SK-MEL-5 (cell line): ENCODE results near the gene PRCC. TPM values are rescaled to one million over a fixed set of nuclear protein-coding genes. Genes with fewer than 3 reads are reported as not detected.

Source experiments
- DNase-seq: peaks from one replicate; pipeline ENCODE4 v3.0.0-alpha.2; 2016; ENCODE audit warnings: low read depth, low spot score
- in situ Hi-C: cut with HindIII; loops from 2 replicates; pipeline ENCODE4 v1.10.0; 2016; ENCODE audit warnings: low sequenced_read_pairs, high pct_unique_total_duplicates, low pct_unique_long_range_greater_than_20kb
- total RNA-seq: library from RNA; depleted of rRNA; stranded (reverse); fragments of >200 nt; shearing (Covaris generic); gene quantifications from 2 replicates; pipeline ENCODE4 v1.2.3, GENCODE V29; 2014

The PRCC gene
- total RNA-seq, 1 experiment from 2014 or later: 34.0 TPM

DNA sequence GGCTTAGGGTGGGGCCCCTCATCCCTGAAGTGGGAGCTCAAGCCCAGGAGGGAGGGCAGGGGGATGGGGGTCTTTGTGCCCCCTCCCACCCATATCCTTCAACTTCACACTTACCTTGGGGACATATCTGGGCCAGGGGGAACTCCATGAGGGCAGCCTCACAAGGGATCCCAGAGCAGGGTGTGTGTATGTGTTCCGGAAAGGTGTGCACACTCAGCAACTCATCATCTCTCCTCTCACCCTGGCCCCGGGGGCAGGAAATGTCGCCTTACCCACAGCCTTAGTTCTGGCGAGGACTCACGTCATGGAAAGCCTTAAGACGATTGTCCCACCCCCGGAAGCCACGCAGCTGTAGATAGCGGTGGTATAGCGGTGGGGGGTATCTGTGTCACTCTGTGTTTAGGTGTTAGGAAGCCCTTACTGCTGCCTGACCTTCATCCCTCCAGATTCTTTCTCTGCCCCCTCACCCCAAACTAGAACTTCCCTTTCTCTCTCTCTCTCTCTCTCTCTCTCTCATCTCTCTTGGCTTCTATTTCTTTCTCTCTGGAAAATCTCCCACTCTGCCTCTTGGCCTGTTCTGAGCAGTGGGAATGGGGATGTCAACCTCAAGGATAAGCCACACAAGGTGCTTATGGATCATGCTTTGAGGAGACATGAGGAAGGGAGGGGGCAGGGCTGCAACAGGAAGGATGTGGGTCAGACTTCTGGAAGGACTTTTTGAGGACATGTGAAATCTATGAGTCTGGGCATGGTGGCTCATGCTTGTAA is 49.4 kb downstream of the PRCC start, which contains the start of gene SH2D2A:
Gene SH2D2A, minus strand, starts transcription at position 288 of the 768 bp plus-strand sequence. Its CDS starts 140 bp downstream, at position 148.
- in situ Hi-C loops: no loop called here
- no peak for DNase-seq

GRCh38 chr1:156821801-156822200 is 54.5 kb downstream of the PRCC start:
- DNase-seq: peak; percentile 19
- in situ Hi-C loops: no loop called here

DNA sequence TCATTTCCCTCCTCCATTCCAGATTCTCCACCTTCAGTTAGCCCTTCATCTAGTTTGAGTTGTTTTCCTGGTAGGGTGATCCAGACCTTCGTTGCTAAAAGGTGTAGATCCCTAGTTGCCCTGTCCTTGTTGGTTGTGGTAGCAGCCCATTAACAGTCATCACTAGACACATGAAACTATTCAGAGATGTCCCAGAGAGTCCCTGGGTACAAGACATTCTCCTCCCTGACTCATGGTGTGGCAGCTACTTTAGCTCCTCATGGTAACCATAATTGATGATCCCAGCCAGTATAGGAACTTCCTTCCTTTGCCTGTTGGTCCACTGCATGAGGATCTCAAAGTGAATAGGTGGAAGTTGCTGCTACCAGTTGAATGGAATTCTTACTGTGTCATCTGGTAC is 55.3 kb downstream of the PRCC start:
- no peak for DNase-seq
- in situ Hi-C loops: no loop called here

- in situ Hi-C loops: no loop called here
- DNase-seq: no peak
Observed at GRCh38 chr1:156823210-156823790, 56.0 kb downstream of the PRCC start.

- no peak for DNase-seq
- in situ Hi-C loops: no loop called here
Observed at GRCh38 chr1:156826630-156827029, 59.3 kb downstream of the PRCC start.

DNA sequence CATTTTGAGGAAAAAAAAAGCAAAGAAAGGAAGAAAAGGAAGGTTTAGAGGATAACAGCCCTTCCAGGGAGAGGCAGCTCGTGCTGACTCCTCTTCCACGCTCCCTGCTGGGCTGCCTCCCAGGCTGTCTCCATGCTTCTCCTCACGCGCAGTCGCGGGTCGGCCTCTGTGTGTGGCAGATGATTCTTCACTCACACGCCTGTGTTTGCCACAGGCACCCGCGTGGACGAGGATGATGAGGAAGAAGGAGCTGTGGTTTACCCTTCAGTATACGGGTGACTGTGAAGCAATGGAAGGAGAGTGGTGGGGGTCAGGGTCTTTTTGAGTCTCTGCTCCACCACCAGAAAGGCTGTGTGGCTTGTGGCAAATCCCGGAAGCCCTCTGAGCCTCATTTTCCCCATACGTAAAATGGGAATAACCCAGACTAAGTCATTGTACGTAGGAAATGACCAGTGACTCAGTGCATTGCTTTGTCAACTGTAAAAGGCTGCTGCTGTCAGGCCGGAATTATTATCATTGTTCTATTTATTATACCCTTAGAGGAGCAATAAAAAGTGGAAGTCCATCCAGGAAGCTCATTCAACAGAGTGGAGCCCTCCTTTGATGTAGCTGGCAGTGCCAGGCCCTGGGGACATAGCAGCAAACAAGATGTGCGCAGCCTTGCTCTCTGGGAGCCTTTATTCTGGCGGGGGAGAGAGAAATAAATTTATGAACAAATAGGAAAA is 61.2 kb downstream of the PRCC start:
- no peak for DNase-seq
- in situ Hi-C loops: no loop called here

- in situ Hi-C loops: no loop called here
- no peak for DNase-seq
Observed at GRCh38 chr1:156832434-156832833, 65.1 kb downstream of the PRCC start.

DNA sequence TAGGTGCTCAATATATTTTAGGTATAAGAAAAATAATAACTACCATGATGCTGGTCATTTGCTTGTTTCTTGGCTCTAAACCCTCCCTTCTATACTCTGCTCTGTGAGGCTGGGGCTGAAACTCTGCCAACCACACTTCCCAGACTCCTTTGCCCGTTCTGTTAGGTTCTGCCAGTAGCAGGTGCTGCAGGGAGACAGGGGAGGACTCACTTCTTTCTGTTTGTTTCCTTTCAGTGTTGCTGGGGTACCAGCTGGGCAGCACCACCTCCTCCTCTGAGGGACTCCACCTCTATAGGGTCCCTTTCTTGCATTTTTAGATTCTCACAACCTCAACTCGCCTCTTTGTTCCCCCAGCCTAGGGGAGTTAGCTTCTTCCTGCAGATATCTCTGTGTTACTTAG is 66.3 kb downstream of the PRCC start:
- DNase-seq: no peak
- in situ Hi-C loops: no loop called here

- DNase-seq: no peak
- in situ Hi-C loops: no loop called here
Observed at GRCh38 chr1:156834322-156834721, 67.0 kb downstream of the PRCC start.

DNA sequence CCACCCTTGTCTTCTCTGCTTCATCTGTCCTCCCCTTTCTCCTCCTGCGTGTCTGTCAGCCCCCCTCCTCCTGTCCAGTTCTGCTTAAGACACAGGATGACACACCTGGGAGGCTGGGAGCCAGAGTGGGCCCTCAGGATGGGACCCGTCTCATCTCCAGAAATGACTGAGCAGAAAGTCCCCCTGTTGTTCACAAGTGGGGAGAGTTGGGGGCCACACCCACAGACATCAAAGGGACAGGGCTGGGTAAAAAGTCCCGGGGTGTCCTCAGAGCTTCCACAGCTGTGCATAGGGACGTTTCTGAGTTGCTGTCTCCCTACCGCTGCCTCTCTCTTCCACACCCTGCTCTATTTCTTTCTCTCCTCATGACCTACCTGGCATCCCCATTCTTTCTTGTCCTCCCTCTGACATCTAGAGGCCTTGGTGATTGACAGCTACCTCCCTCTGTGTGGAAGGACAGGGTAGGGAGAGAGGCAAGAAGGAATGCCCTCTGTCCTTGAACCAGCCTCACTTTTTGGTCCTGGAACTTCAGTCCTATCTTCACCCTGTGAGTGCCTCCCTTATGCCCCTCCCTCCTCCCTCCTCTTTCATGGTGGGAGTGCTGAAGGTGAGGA is 68.8 kb downstream of the PRCC start:
- in situ Hi-C loops: no loop called here
- DNase-seq: no peak

DNA sequence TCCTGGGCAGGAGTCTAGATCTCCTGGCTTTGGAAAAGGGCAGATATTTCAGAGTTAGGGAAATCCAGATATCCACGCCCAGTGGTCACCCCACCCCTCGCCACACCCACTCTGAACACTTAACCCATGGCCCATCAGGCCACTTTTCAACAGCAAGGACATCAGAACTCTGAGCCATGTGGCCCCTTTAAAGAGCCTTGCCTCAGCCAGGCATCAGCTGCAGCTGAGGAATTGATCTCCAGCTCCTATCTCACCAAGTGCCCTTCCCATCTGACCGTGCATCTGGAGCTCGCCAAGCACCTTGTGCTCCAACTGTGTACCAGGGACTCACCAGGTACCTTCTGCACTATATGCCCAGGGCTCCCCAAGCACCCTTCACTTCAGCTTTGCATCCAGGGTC is 69.6 kb downstream of the PRCC start:
- in situ Hi-C loops: no loop called here
- DNase-seq: no peak

DNA sequence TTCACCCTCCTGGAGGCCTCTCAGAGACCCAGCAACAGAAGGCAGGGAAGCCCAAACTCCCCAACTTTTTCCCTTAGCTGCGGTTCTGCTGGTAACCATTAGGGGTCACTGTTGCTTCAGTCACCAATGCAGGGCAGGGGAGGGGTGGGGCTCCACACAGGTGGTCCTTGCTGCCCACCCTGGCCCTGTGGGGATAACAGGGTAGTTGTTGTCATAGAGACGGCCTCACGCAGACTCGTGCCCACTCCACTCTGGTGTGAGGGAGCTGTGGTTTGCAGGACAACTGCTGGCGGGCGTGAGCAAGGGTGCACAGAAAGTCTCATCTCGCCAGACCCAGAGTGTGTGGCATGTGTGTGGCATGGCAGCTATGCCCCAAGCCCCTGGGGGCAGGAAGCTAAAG is 71.6 kb downstream of the PRCC start:
- peak; percentile 58 for DNase-seq
- in situ Hi-C loops: no loop called here

DNA sequence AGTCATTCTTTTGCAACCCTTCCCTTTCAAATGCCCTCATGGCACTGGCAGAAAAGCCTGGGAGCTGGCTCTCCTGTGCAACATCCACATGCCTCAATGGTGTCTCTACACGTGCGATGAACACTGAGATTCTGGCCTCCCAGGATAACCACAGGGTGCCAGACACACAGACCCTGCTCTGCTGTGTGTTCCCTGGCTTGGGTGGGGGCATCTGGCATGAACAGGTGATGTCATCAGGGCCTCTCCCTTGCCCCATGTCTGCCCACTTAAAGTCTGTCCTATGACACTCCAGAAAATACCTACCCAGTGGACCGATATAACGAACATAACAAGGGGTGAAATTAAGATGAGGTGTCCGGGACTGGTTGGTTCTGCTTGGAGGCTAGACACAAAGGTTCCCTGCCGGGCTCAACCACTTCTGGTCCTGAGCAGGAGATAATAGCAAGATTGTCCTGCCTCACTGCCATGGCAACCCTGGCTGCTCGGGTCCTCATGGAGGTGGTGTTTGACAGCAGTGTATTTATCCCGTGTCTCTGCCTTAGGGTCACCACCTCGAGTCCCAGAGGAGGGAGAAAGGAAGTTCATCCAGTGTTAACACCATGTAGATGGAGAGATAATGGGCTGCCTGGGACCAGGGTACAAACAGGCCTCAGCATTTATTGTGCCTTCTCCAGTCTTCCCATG is 72.2 kb downstream of the PRCC start:
- in situ Hi-C loops: no loop called here
- DNase-seq: no peak

GRCh38 chr1:156840186-156840897 is 73.0 kb downstream of the PRCC start:
- in situ Hi-C loops: no loop called here
- no peak for DNase-seq

DNA sequence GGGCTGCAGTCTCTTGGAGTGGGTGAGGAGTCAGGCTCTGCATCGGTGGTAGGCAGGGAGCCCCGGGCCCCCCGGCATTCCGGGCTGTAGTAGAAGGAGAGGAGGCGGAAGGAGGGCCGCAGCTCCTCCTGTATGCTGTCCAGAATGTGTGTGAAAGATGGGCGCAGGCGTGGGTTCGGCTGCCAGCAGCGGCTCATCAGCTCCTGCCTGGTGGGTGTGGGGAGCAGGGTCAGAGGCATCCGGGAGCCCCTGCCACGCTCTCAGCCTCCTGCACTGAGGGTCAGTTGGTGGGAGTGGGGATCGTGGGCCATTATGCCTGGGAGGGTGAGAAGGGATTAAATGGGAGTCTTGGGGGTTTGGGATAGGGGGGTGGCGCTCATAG is 73.6 kb downstream of the PRCC start:
- no peak for DNase-seq
- in situ Hi-C loops: no loop called here

DNA sequence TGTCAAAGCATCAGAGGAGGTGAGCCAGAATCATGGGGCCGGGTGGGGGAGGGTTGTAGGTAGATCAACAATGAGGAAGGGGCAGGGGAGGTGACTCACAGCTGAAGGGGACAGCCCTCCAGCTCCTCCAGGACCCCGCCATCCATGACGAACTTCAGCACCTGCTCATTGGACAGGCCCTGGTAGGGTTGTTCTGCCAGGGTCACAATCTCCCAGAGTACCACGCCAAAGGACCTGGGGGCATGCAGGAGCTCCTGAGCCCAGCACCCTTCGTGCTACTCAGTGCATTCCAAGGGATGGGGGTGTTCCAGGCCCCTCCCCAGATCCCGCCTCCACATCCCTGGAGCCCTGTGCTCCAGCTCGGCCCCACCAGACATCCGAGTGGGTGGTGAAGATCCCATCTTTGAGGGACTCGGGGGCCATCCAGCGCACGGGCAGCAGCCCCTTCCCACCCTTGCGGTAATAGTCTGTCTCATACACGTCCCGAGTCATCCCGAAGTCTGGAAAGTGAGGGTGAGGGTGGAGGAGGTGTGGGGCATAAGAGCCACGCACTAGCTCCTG is 74.0 kb downstream of the PRCC start:
- no peak for DNase-seq
- in situ Hi-C loops: no loop called here
